HCT116 (cell line): ENCODE results near the gene EID2. TPM values are rescaled to one million over a fixed set of nuclear protein-coding genes. Genes with fewer than 3 reads are reported as not detected.

Source experiments
- ATAC-seq: fragments of 200-7000 bp; cut with Tn5 transposase; 2 replicates; pipeline ENCODE4 v1.9.1; 2020; ENCODE audit warnings: mild to moderate bottlenecking, moderate library complexity
- BruUV-seq: library from RNA; stranded (reverse); fragments of 400-500 nt; replicated peaks from 2 replicates; lab custom pipeline; 2021; lab: Mats Ljungman, UMichigan
- CTCF ChIA-PET: fragments of 300-600 bp; sonication (Branson Sonifier 250); formaldehyde crosslinking; loops from one replicate; lab custom pipeline; 2021; ENCODE audit warnings: antibody characterized with exemption; lab: Charles Lee
- POLR2A ChIA-PET: fragments of 300-600, 350-600 bp; sonication (Branson Sonifier 250); formaldehyde crosslinking; loops from one replicate; lab custom pipeline; 2021; ENCODE audit warnings: antibody characterized with exemption; lab: Charles Lee
- RAD21 ChIA-PET, 2 experiments: fragments of 300-600 bp; sonication (Branson Sonifier 250); formaldehyde crosslinking; loops; one replicate each; lab custom pipeline; 2023; ENCODE audit warnings: low total read pairs in 2 of 2; ENCODE audit not compliant: uncharacterized antibody in 2 of 2, unreplicated experiment in 2 of 2, low non-redundant PET in 1 of 2; lab: Charles Lee
- DNase-seq: peaks from one replicate; pipeline ENCODE4 v3.0.0-alpha.2; 2010; ENCODE audit warnings: low read depth, low spot score
- H2AFZ ChIP-seq: fragments of 200-600 bp; shearing (Covaris generic), sonication (generic); 2 replicates; pipeline ENCODE4 v1.6.1; 2017; ENCODE audit warnings: low read depth, mixed run types, mixed read lengths, antibody characterized with exemption, low read length; ENCODE audit not compliant: poor library complexity, severe bottlenecking
- H3K27ac ChIP-seq: 2 replicates; pipeline ENCODE4 v1.5.1; 2012; ENCODE audit warnings: low read depth, low read length
- H3K27me3 ChIP-seq: fragments of 200-600 bp; sonication (generic); 2 replicates; pipeline ENCODE4 v1.6.1; 2016; ENCODE audit warnings: mixed run types, low read length, mixed read lengths; ENCODE audit not compliant: insufficient read depth
- H3K36me3 ChIP-seq, 2 experiments: fragments of 200-500 bp in 1 of 2; fragments of 200-600 bp in 1 of 2; sonication (Bioruptor generic) in 1 of 2; sonication (generic) in 1 of 2; 2 replicates each; pipeline versions ENCODE4 v1.5.1 to v1.6.1; 2014 to 2016; ENCODE audit warnings: low read length in 2 of 2, inconsistent platforms in 1 of 2, mixed read lengths in 1 of 2, mixed run types in 1 of 2; ENCODE audit not compliant: insufficient read depth in 2 of 2, control insufficient read depth in 1 of 2
- H3K4me1 ChIP-seq, 2 experiments: fragments of 200-600 bp in 1 of 2; sonication (generic) in 1 of 2; 2 replicates each; pipeline versions ENCODE4 v1.5.1 to v1.6.1; 2012 to 2017; ENCODE audit warnings: low read length in 2 of 2, inconsistent platforms in 1 of 2, mild to moderate bottlenecking in 1 of 2, mixed read lengths in 1 of 2, mixed run types in 1 of 2, moderate library complexity in 1 of 2; ENCODE audit not compliant: insufficient read depth in 2 of 2, control insufficient read depth in 1 of 2
- H3K4me2 ChIP-seq: fragments of 200-600 bp; sonication (generic); 2 replicates; pipeline ENCODE4 v1.6.1; 2017; ENCODE audit warnings: mixed run types, low read length, mixed read lengths
- H3K4me3 ChIP-seq, 2 experiments: fragments of 200-600 bp in 1 of 2; sonication (generic) in 1 of 2; replicated peaks in 1 of 2; 2 replicates each; pipeline ENCODE4 v1.5.1; 2011 to 2016; ENCODE audit warnings: low read length in 2 of 2, control low read depth in 1 of 2, low read depth in 1 of 2, mild to moderate bottlenecking in 1 of 2, mixed read lengths in 1 of 2, mixed run types in 1 of 2
- H3K79me2 ChIP-seq: fragments of 200-600 bp; sonication (generic); 2 replicates; pipeline ENCODE4 v1.6.1; 2017; ENCODE audit warnings: mild to moderate bottlenecking, mixed run types, low read length, moderate library complexity, mixed read lengths; ENCODE audit not compliant: insufficient read depth
- H3K9ac ChIP-seq: fragments of 200-600 bp; sonication (generic); 2 replicates; pipeline ENCODE4 v1.6.1; 2016; ENCODE audit warnings: low read length, mixed read lengths
- H3K9me2 ChIP-seq: fragments of 200-600 bp; sonication (generic), shearing (Covaris generic); 2 replicates; pipeline ENCODE4 v1.6.1; 2017; ENCODE audit warnings: mixed run types, mild to moderate bottlenecking, moderate library complexity; ENCODE audit not compliant: insufficient read depth
- H3K9me3 ChIP-seq, 2 experiments: fragments of 200-500 bp in 1 of 2; fragments of 200-600 bp in 1 of 2; sonication (Bioruptor generic) in 1 of 2; sonication (generic) in 1 of 2; 2 replicates each; pipeline ENCODE4 v1.6.1; 2014 to 2017; ENCODE audit warnings: low read length in 2 of 2, mixed read lengths in 2 of 2, inconsistent platforms in 1 of 2, low read depth in 1 of 2, mild to moderate bottlenecking in 1 of 2, mixed run types in 1 of 2, moderate library complexity in 1 of 2; ENCODE audit not compliant: control insufficient read depth in 1 of 2, insufficient read depth in 1 of 2
- H4K20me1 ChIP-seq: fragments of 200-600 bp; sonication (generic), shearing (Covaris generic); 2 replicates; pipeline ENCODE4 v1.6.1; 2017; ENCODE audit warnings: mixed run types, mild to moderate bottlenecking, moderate library complexity; ENCODE audit not compliant: insufficient read depth
- CBX3 ChIP-seq: IDR thresholded peaks from 2 replicates; pipeline ENCODE4 v1.6.1; 2012; ENCODE audit warnings: low read depth
- CEBPB ChIP-seq: IDR thresholded peaks from 2 replicates; pipeline ENCODE4 v1.6.1; 2012; ENCODE audit warnings: low read depth
- CTCF ChIP-seq, 3 experiments: fragments of 200-600 bp in 1 of 3; sonication (generic) in 1 of 3; IDR thresholded peaks in 2 of 3; conservative IDR thresholded peaks in 1 of 3; 2 replicates each; pipeline ENCODE4 v1.5.1; 2012 to 2017; ENCODE audit warnings: low read depth in 2 of 3, low read length in 2 of 3, antibody characterized with exemption in 1 of 3, borderline replicate concordance in 1 of 3, control low read depth in 1 of 3, mild to moderate bottlenecking in 1 of 3, mixed read lengths in 1 of 3, mixed run types in 1 of 3, moderate library complexity in 1 of 3; ENCODE audit not compliant: insufficient read depth in 1 of 3
- EGR1 ChIP-seq: IDR thresholded peaks from 2 replicates; pipeline ENCODE4 v1.6.1; 2012; ENCODE audit warnings: low read depth
- EZH2 ChIP-seq: fragments of 200-600 bp; sonication (generic); IDR thresholded peaks from 2 replicates; pipeline ENCODE4 v1.6.1; 2017; ENCODE audit warnings: antibody characterized with exemption, mixed run types
- EZH2phosphoT487 ChIP-seq: fragments of 200-600 bp; IDR thresholded peaks from 2 replicates; pipeline ENCODE4 v1.6.1; 2018; ENCODE audit warnings: antibody characterized with exemption, borderline replicate concordance
- FOSL1 ChIP-seq: IDR thresholded peaks from 2 replicates; pipeline ENCODE4 v1.6.1; 2012; ENCODE audit warnings: low read depth
- JUND ChIP-seq: IDR thresholded peaks from 2 replicates; pipeline ENCODE4 v1.6.1; 2012
- MAX ChIP-seq: IDR thresholded peaks from 2 replicates; pipeline ENCODE4 v1.6.1; 2012
- POLR2A ChIP-seq: IDR thresholded peaks from 2 replicates; pipeline ENCODE4 v1.7.0; 2011; ENCODE audit warnings: borderline replicate concordance; ENCODE audit not compliant: insufficient read depth, insufficient read length; ENCODE audit errors: extremely low read depth
- RAD21 ChIP-seq: IDR thresholded peaks from 2 replicates; pipeline ENCODE4 v1.6.1; 2012; ENCODE audit warnings: low read depth, mild to moderate bottlenecking
- SIN3A ChIP-seq: IDR thresholded peaks from 2 replicates; pipeline ENCODE4 v1.6.1; 2012; ENCODE audit warnings: low read depth
- SP1 ChIP-seq: IDR thresholded peaks from 2 replicates; pipeline ENCODE4 v1.6.1; 2012; ENCODE audit warnings: low read depth
- SRF ChIP-seq: IDR thresholded peaks from 2 replicates; pipeline ENCODE4 v1.6.1; 2012; ENCODE audit warnings: low read depth
- TCF7L2 ChIP-seq: IDR thresholded peaks from 2 replicates; pipeline ENCODE4 v1.7.0; 2011; ENCODE audit warnings: borderline replicate concordance, inconsistent platforms; ENCODE audit not compliant: insufficient read depth, insufficient read length; ENCODE audit errors: extremely low read depth
- ZFX ChIP-seq: fragments of 450-650 bp; IDR thresholded peaks from 2 replicates; pipeline ENCODE4 v1.6.1; 2017
- intact Hi-C: fragments of 100-400 bp; cut with micrococcal nuclease; formaldehyde crosslinking; loops from 2 replicates; pipeline ENCODE4 v1.10.0; 2022
- total RNA-seq: library from RNA; stranded (reverse); gene quantifications from one replicate; pipeline ENCODE4 v1.2.1, GENCODE V29; 2021; ENCODE audit not compliant: unreplicated experiment
- TF ChIP-seq, protein P1 (sequence below): IDR thresholded peaks from 2 replicates; pipeline ENCODE4 v1.6.1; 2011; ENCODE audit warnings: mild to moderate bottlenecking, low read length, moderate library complexity; ENCODE audit not compliant: insufficient replicate concordance; ENCODE audit errors: extremely low read depth

Gene EID2
- total RNA-seq, 1 experiment from 2014 or later, result 11.7 TPM

GRCh38 chr19:39514840-39515550, 25.0 kb downstream of the EID2 start, which contains the start of gene SELENOV:
Gene SELENOV, plus strand, starts transcription at chr19:39515139. Its CDS starts 74 bp downstream, at chr19:39515213.
- no peaks in the 10 kb centered on the region for H3K4me1 ChIP-seq
- no peak for DNase-seq
- RAD21 ChIA-PET, result no interaction called here
- no peaks in the 10 kb centered on the region for H3K79me2 ChIP-seq
- TF ChIP-seq EZH2, result no peak
- no peak for TF ChIP-seq SP1
- TF ChIP-seq ZFX, result no peak
- no peak for TF ChIP-seq FOSL1
- no peak for TF ChIP-seq CEBPB
- TF ChIP-seq POLR2A, result no peak
- TF ChIP-seq EZH2phosphoT487, result no peak
- TF ChIP-seq EGR1, result no peak
- no peak for TF ChIP-seq SRF
- no peak for TF ChIP-seq SIN3A
- TF ChIP-seq, all 23 proteins: peak for 0
- BruUV-seq, result no TSS peak
- no peaks in the 10 kb centered on the region for H3K27me3 ChIP-seq
- no peak within 1 kb of the TSS for H3K4me3 ChIP-seq
- H3K36me3 ChIP-seq, result no peaks in the 10 kb centered on the region
- POLR2A ChIA-PET, result no interaction called here
- CTCF ChIA-PET, result interaction anchor here (2.2 kb wide), 1 partner anchor 17 kb away, joined by 5 read pairs; the partner anchor contains the start of gene EID2B
- H3K9me3 ChIP-seq, result no peaks in the 10 kb centered on the region
- H4K20me1 ChIP-seq, result no peaks in the 10 kb centered on the region
- H3K9me2 ChIP-seq, result no peaks in the 10 kb centered on the region
- H3K27ac ChIP-seq, result no peak within 1 kb of the TSS
- ATAC-seq, result no peak
- H3K9ac ChIP-seq, result no peak within 1 kb of the TSS
- H3K4me2 ChIP-seq, result no peak within 1 kb of the TSS
- no peak within 1 kb of the TSS for H2AFZ ChIP-seq
- intact Hi-C loops, result no loop called here

- H3K27me3 ChIP-seq, result no peaks in the 10 kb centered on the region
- ChIA-PET POLR2A (no interaction called here), CTCF (interaction anchor here (0.7 to 2.2 kb wide), 2 partner anchors 19 to 217 kb away, joined by 5 read pairs; partner anchors contain the start of genes EID2B and IFNL1), RAD21 (no interaction called here)
- H2AFZ ChIP-seq, result no peak overlapping the region
- H3K9ac ChIP-seq, result no peak overlapping the region
- no peaks in the 10 kb centered on the region for H3K79me2 ChIP-seq
- H3K27ac ChIP-seq, result no peak overlapping the region
- intact Hi-C loops, result no loop called here
- no peak overlapping the region for H3K4me3 ChIP-seq
- no peak overlapping the region for H3K4me2 ChIP-seq
- ATAC-seq (no peak), DNase-seq (no peak)
- no peaks in the 10 kb centered on the region for H3K36me3 ChIP-seq
- no peaks in the 10 kb centered on the region for H4K20me1 ChIP-seq
- no peaks in the 10 kb centered on the region for H3K9me2 ChIP-seq
- no TSS peak for BruUV-seq
- TF ChIP-seq RAD21, result no peak
- no peak for TF ChIP-seq CBX3
- no peak for TF ChIP-seq CTCF (IDR thresholded peaks at IDR 0.05 in 2 of 3, conservative IDR thresholded peaks at IDR 0.05 in 1 of 3; ENCODE audit: borderline replicate concordance in 1 of 3, insufficient read depth in 1 of 3, low read depth in 2 of 3, low read length in 2 of 3)
- TF ChIP-seq, protein P1, sequence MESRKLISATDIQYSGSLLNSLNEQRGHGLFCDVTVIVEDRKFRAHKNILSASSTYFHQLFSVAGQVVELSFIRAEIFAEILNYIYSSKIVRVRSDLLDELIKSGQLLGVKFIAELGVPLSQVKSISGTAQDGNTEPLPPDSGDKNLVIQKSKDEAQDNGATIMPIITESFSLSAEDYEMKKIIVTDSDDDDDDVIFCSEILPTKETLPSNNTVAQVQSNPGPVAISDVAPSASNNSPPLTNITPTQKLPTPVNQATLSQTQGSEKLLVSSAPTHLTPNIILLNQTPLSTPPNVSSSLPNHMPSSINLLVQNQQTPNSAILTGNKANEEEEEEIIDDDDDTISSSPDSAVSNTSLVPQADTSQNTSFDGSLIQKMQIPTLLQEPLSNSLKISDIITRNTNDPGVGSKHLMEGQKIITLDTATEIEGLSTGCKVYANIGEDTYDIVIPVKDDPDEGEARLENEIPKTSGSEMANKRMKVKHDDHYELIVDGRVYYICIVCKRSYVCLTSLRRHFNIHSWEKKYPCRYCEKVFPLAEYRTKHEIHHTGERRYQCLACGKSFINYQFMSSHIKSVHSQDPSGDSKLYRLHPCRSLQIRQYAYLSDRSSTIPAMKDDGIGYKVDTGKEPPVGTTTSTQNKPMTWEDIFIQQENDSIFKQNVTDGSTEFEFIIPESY, result no peak
- TF ChIP-seq TCF7L2, result no peak
- TF ChIP-seq CEBPB, result no peak
- TF ChIP-seq POLR2A, result no peak
- no peak for TF ChIP-seq JUND
- no peak for TF ChIP-seq SIN3A
- no peak for TF ChIP-seq MAX
- no peaks in the 10 kb centered on the region for H3K9me3 ChIP-seq
- no peaks in the 10 kb centered on the region for H3K4me1 ChIP-seq
Observed at GRCh38 chr19:39512988-39513387, 27.0 kb downstream of the EID2 start.
